ENCODE data around the gene SMARCAD1. TPM values are rescaled to one million over a fixed set of nuclear protein-coding genes. Genes with fewer than 3 reads are reported as not detected.

The SMARCAD1 gene
- total RNA-seq, 4 donors from 2014 or later: 23.7 to 42.3 (median 35.6) TPM

DNA sequence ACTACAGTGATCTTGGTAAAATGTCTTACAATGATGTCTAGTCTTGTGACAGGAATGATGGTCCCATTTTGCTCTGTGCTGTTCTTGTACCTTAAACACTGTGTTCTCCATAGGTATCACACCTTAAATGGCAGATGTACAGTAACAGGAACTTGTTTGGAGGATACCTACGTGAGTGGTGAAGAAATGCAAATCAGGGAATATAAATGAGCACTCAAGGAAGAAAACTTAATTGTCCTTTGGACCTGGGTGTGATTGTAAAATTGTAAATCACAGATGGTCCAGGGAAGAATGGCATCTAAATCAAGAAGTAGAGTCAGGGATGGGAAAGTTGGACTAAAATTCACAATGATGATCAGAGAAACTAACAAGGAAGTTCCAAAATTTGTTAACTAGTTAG lies 122.3 kb downstream of the SMARCAD1 start:
- WGBS: 56% methylated on average over 1 of the region's 1 CpG

DNA sequence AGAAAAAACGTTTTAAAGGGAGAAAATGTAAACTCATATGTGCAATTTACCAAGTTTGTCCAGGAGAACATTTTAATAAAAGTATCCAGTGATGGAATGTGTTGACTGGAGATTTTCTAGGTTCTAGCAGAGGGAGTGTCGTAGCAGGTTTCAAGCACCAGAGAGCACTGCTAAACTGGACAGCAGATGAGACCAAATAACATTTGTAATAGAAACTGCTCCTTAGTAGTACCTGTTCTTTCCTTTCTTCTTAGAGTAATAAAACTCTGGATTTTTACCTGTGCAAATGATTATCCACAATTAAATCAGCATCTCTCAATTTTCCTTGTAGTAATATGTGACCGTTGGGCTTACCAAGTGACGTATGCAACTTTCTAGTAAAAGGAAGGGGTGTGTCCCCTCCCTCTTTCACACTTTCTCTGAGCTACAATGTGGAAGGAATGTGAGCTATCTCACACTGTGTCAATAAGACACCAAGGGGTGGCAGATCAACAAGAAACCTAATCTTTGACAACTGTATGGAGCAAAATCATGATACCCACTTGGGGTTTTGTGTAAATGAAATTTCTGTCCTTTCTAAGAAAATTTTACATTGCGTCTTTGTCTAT lies 125.4 kb downstream of the SMARCAD1 start:
- 67% methylated on average over 5 of the region's 5 CpGs for WGBS
- no peak for DNase-seq (ENCODE audit: low spot score in 2 of 2)
- Histone ChIP-seq H3K27me3 (no peaks in the 10 kb centered on the region), H3K36me3 (no peaks in the 10 kb centered on the region), H3K27ac (no peak overlapping the region), H3K9me3 (no peaks in the 10 kb centered on the region), H3K4me3 (no peak overlapping the region), H3K4me1 (peaks cover 8% of the 10 kb centered on the region)
- no peak for TF ChIP-seq POLR2A (IDR thresholded peaks at IDR 0.05)
- no peak for TF ChIP-seq EP300 (IDR thresholded peaks at IDR 0.05)
- no peak for TF ChIP-seq CTCF (IDR thresholded peaks at IDR 0.05)
- TF ChIP-seq POLR2AphosphoS5 (IDR thresholded peaks at IDR 0.05): no peak

More for the DNA sequence above, 122.3 kb downstream of the SMARCAD1 start:
- no peaks in the 10 kb centered on the region for H3K27me3 ChIP-seq
- no peak overlapping the region for H3K27ac ChIP-seq
- H3K4me1 ChIP-seq: peaks cover 8% of the 10 kb centered on the region
- no peak overlapping the region for H3K4me3 ChIP-seq
- no peak for DNase-seq (ENCODE audit: low spot score in 2 of 2)
- H3K36me3 ChIP-seq: no peaks in the 10 kb centered on the region
- TF ChIP-seq CTCF (IDR thresholded peaks at IDR 0.05) (no peak), EP300 (IDR thresholded peaks at IDR 0.05) (no peak), POLR2AphosphoS5 (IDR thresholded peaks at IDR 0.05) (no peak)
- peaks cover 21% of the 10 kb centered on the region for H3K9me3 ChIP-seq

GRCh38 chr4:94333866-94334265 lies 126.2 kb downstream of the SMARCAD1 start:
- peaks cover 8% of the 10 kb centered on the region for H3K4me1 ChIP-seq
- H3K4me3 ChIP-seq: no peak overlapping the region
- no peaks in the 10 kb centered on the region for H3K27me3 ChIP-seq
- no peak for DNase-seq (ENCODE audit: low spot score in 2 of 2)
- H3K9me3 ChIP-seq: no peaks in the 10 kb centered on the region
- no peaks in the 10 kb centered on the region for H3K36me3 ChIP-seq
- 73% methylated on average over 3 of the region's 3 CpGs for WGBS
- TF ChIP-seq POLR2AphosphoS5 (IDR thresholded peaks at IDR 0.05) (no peak), POLR2A (IDR thresholded peaks at IDR 0.05) (no peak), EP300 (IDR thresholded peaks at IDR 0.05) (no peak)
- H3K27ac ChIP-seq: peak overlapping the region; percentile 11

GRCh38 chr4:94334476-94334875 lies 126.8 kb downstream of the SMARCAD1 start:
- 44% methylated on average over 2 of the region's 2 CpGs for WGBS
- Histone ChIP-seq H3K27me3 (no peaks in the 10 kb centered on the region), H3K4me1 (peaks cover 8% of the 10 kb centered on the region), H3K9me3 (no peaks in the 10 kb centered on the region), H3K36me3 (no peaks in the 10 kb centered on the region), H3K4me3 (no peak overlapping the region), H3K27ac (no peak overlapping the region)
- no peak for TF ChIP-seq POLR2AphosphoS5 (IDR thresholded peaks at IDR 0.05)
- TF ChIP-seq EP300 (IDR thresholded peaks at IDR 0.05): no peak
- TF ChIP-seq CTCF (IDR thresholded peaks at IDR 0.05): no peak
- TF ChIP-seq POLR2A (IDR thresholded peaks at IDR 0.05): no peak
- DNase-seq (ENCODE audit: low spot score in 2 of 2): no peak

DNA sequence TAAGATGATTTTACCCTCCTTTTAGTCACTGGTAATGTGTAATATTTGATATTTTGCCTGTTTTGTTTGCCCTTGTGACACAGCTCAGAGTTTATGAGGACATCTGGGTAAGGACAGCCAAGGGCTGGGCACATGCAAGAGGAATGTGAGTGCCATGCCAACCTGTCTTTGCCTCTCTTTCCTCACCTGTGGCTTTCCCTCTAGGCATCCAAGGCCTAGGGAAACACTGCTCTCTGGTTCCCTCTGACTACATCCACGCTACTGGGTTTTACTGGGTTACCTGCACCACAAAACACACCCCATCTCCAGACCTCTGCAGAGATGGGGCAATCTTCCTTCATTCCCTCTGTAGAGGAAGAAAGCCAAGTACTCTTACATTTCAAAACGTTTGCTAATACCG lies 127.3 kb downstream of the SMARCAD1 start:
- no peak for DNase-seq (ENCODE audit: low spot score in 2 of 2)
- no peak overlapping the region for H3K27ac ChIP-seq
- 33% methylated on average over 3 of the region's 3 CpGs for WGBS

More for the DNA sequence above, 127.3 kb downstream of the SMARCAD1 start:
- H3K36me3 ChIP-seq: no peaks in the 10 kb centered on the region
- peaks cover 8% of the 10 kb centered on the region for H3K4me1 ChIP-seq
- no peaks in the 10 kb centered on the region for H3K27me3 ChIP-seq
- H3K4me3 ChIP-seq: no peak overlapping the region
- TF ChIP-seq POLR2AphosphoS5 (IDR thresholded peaks at IDR 0.05): peak in 2 of 3 donors; percentile 59 to 64
- no peak for TF ChIP-seq CTCF (IDR thresholded peaks at IDR 0.05)
- no peak for TF ChIP-seq POLR2A (IDR thresholded peaks at IDR 0.05)
- no peak for TF ChIP-seq EP300 (IDR thresholded peaks at IDR 0.05)
- no peaks in the 10 kb centered on the region for H3K9me3 ChIP-seq

Data from suprapubic skin (tissue), 4 donors.